ENCODE measurements around the gene RTN4RL2.

RTN4RL2 gene

DNA sequence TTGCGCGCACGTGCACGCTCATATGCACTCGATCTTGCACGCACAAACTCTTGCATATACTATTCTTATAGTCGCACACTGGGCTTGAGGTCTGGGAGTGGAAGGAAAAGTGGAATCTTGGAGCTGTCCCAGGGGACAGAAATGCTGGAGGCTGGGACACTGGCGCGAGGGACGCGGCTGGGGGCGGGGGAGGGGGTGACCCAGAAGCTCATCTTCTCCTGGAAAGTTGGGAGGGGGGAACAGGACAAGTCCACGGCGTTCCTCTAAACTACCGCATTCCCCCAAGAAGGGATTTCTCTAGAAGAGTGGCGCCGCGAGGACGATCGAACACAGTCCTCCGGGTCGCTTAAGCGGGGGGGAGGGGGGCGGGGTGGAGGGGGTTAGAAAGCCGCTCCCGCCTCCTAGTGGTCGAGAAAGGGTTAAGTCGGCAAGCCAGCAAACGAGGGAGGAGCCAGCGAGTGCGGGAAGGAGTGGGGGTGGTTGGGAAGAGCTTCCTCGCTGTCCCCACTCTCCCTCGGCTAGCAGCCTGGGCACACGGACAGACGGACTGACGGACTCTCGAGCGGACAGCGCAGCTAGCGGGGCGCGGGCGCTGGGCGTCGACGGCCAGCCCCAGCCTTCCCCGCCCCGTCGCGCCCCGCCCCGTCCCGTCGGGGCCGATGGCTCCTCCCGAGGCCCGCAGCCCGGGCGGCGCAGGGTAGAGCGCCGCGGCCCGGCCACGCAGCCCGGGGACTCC lies at the start of gene RTN4RL2:
TSS of gene RTN4RL2 (plus strand) at position 507 of the 736 bp plus-strand sequence. CDS start 338 bp downstream, outside the sequence.
- no peak for DNase-seq

DNA sequence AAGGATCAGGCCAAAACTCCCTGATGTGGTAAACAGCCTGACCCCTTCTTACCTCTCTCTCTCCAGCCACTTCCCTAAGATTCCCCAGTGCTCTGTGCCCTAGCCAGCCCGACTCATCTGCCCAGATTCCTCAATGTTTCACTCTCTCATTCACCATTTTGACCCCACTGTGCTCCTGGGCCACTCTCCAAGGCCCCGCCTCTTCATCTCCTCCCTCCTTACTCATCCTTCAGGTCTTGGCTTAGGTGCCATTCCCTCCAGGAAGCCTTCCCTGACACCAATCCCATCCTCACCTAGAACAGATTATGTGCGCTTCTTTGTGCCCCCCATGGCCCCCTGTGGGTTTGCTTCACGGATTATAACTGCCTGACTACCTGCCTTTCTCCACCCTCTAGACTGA lies 46.6 kb upstream of the RTN4RL2 start:
- no peak for DNase-seq

GRCh38 chr11:57414612-57415212 lies 45.6 kb upstream of the RTN4RL2 start:
- DNase-seq, result no peak

DNA sequence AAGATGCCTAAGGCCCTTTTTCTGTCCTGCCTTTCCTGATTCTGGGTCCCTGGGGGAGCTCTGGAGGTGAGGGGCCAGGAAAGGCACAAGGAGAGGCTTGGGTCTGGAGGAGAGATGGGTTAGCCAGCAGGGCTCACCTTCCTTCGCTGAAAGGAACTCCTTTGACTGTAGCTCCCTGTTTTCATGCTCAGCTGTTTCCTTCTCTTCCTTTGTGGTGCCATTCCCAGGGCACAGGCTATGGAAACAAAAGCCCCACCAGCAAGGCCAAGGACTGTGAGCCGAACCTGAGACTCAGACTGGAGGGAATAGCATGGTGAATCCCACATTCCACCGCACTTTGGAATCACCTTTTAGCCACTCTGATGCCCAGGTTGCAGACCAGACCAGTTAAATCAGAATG lies 43.9 kb upstream of the RTN4RL2 start:
- DNase-seq, result no peak

DNA sequence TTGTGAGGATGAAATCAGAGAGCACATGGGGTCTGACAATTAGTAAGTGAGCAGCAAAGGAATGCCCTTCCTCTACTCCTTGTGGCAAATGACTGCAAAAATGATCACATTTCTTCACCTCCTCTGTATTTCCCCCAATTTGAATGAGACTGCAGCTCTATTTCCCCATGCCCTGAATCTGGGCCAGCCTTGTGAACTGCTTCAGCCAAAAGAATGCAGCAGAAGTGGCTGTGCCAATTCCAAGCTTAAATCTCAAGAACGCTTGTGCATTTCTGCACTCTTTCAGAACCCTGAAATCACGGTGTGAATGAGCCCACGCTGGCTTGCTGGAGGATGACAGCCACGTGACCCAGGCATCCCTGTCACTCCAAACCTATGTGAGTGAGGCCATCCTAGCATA lies 43.3 kb upstream of the RTN4RL2 start:
- no peak for DNase-seq

GRCh38 chr11:57418131-57418530 lies 42.2 kb upstream of the RTN4RL2 start:
- no peak for DNase-seq

- no peak for DNase-seq
Measured at GRCh38 chr11:57419146-57419545, 41.2 kb upstream of the RTN4RL2 start.

DNA sequence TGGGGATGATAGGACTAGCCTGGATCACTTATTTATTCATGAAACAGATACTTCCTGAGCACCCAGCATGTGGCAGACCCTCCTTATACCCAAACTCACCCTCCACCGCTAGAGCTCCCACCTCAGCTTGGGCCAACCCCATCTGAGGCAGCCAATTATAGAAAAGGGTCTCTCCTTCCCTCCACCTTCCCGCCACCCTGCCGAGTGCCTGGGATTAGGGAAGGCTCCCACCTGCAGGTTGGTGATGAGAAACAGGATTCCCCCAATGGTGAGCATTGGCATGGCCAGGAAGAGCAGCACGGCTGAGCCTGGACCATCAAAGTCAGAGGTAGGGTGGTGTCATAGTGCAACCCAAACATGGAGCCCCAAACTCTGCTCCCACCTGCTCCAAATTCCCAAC lies 39.3 kb upstream of the RTN4RL2 start:
- DNase-seq, result no peak

GRCh38 chr11:57421805-57422204 lies 38.5 kb upstream of the RTN4RL2 start:
- DNase-seq, result no peak

GRCh38 chr11:57422669-57423068 lies 37.7 kb upstream of the RTN4RL2 start:
- DNase-seq, result no peak

- no peak for DNase-seq
Measured at GRCh38 chr11:57424137-57424791, 36.1 kb upstream of the RTN4RL2 start.

- DNase-seq, result no peak
Measured at GRCh38 chr11:57424792-57425564, 35.4 kb upstream of the RTN4RL2 start.

DNA sequence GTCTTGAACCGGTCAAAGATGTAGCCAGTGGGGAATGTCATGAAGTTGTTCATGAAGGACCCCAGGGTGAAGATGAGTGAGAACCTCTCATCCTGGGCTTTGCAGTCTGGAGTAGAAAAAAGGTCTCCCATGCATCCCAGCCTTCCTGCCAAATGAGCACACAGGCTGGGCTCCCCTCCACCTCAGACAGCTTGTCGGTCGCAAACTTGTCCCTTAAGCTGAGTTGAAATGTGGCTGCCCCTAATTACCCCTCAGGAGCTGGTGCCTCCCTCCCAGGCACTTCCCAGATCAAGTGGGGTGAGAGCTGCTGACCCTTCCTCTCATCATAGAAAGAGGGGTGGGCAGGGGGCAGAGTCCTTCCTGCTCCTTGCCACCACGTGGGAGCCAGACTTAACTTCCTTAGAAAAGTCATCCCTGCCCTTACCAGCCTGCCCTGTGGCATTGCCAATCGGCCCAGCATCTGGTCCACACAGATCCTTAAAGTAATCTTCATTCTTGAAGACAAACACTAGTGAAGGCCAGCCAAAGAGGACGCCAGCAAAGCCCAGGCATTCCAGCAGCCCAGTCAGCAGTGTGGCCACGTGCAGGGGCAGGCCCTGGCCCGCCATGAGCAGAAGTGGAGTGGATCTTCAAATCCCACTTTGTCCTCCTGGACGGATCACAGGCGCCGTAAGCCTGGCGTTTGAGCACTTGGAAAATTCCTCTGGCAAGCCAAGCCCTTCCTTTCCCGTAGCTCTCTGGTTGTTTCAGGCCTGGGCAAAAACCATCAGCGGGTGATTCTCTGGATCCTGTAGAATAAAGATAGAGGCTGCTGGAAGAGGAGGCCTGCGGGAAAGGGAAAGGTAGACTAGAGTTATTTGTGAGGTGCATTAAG lies 34.5 kb upstream of the RTN4RL2 start:
- no peak for DNase-seq

GRCh38 chr11:57426439-57426928 lies 33.8 kb upstream of the RTN4RL2 start:
- DNase-seq, result no peak

- peak; percentile 40 for DNase-seq
Measured at GRCh38 chr11:57426929-57427726, 33.2 kb upstream of the RTN4RL2 start, which contains the start of gene SLC43A3. Gene SLC43A3, minus strand, starts transcription at chr11:57427121. Its CDS starts 949 bp downstream, at chr11:57426172.

DNA sequence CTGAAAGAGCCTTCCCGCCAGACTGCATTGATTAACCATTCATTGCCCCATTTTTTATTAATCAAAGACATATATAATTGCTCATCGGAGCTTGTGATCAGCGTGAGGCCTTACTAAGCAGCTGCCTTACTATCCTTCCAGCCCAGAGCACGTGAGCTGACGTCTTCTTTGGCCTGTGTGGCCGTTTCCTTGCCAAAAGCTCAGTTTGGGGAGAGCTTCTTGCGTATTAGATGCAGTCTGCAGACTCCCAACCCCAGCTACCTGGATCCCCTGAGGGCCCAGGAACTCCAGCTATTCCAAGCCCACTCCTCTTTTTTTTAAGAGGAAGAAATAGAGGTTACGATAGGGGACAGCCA lies 32.6 kb upstream of the RTN4RL2 start:
- peak; percentile 38 for DNase-seq

DNA sequence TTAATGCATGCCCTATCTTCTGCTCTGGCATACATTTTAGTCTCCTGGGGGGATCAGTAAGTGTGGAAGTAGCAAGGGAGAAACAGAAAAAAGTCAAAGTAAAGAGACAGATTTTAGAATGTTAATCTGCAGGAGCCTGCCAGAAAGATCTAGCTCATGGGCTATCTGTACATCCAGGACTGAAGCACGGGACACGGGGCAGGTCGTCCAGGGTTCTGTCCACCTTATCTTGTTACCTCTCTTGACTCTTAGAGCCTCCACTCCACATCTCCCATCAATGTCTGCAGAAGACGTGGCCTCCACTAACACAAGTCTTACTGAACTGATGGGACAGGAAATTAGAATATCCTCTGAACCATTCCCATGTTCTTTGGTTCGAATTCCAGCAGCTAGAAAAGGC lies 31.7 kb upstream of the RTN4RL2 start:
- DNase-seq, result no peak

GRCh38 chr11:57429946-57430345 lies 30.4 kb upstream of the RTN4RL2 start:
- DNase-seq, result no peak

DNA sequence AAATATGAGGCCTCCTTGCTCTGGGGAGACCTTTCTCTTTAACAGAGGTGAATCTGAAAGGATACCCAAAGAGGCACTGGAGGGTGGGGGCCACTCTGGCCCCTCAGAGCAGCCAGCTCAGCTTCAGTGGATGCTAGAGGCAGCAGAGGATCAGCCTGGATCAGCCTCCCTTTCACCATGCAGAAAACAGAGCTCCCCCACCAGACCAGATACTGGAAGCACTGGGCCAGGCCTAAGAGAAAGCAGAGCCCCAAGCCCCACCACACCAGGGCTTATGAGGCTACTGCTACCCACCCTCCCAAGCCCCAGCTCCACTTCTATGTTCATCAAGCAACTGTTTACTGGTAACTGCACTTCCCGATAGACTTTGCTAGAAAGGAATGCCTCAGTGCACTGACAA lies 29.4 kb upstream of the RTN4RL2 start:
- DNase-seq, result no peak

- no peak for DNase-seq
Measured at GRCh38 chr11:57432149-57432561, 28.2 kb upstream of the RTN4RL2 start.

DNA sequence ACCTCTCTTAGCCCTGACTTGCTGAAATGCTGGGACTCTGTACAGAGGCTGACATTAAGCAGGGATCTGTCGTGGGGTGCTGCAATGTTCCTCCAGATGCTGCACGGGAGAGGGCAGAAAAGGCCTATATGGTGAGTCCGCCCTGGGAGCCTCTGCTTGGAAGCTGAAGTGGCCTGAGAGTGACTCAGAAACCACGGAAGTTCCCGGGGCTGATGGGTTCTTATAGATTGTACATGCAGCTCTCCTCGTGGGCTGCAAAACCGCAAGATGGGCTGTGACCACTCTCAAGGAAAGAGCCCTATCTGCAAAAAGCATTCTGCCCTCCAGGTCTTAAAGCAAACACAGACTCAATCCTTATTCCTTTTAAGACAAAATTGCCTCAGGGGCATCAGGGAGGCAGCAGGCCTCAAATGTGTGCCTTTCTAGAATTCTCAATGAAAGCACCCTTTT lies 27.6 kb upstream of the RTN4RL2 start:
- no peak for DNase-seq
